HG02623 (cell line): Measurements from ENCODE around the gene WASHC4.

Experiments
- ATAC-seq: cut with Tn5 transposase; IDR thresholded peaks from one replicate; pipeline ENCODE4 v1.9.1; 2021; ENCODE audit warnings: moderate library complexity; ENCODE audit not compliant: unreplicated experiment

Gene WASHC4

GRCh38 chr12:105205322-105206048 is 98.0 kb downstream of the WASHC4 start:
- ATAC-seq, result no peak

GRCh38 chr12:105206686-105207374 is 99.3 kb downstream of the WASHC4 start:
- no peak for ATAC-seq

GRCh38 chr12:105209091-105209490 is 101.6 kb downstream of the WASHC4 start:
- ATAC-seq, result no peak

GRCh38 chr12:105212438-105212837 is 104.9 kb downstream of the WASHC4 start:
- no peak for ATAC-seq

- no peak for ATAC-seq
These were observed 106.6 kb downstream of the WASHC4 start for GRCh38 chr12:105214148-105214547.

- no peak for ATAC-seq
These were observed 107.3 kb downstream of the WASHC4 start for GRCh38 chr12:105214670-105215375.

GRCh38 chr12:105218434-105218833 is 110.9 kb downstream of the WASHC4 start:
- ATAC-seq, result no peak
